GM12874 (cell line): ENCODE results near the gene LFNG.

Experiments used
- TF ChIP-seq, protein P1 (sequence below): IDR thresholded peaks from 2 replicates; pipeline ENCODE4 v1.5.1; 2011; ENCODE audit warnings: low read depth, mild to moderate bottlenecking, control low read depth, low read length, moderate library complexity; ENCODE audit not compliant: insufficient read depth

LFNG gene

DNA sequence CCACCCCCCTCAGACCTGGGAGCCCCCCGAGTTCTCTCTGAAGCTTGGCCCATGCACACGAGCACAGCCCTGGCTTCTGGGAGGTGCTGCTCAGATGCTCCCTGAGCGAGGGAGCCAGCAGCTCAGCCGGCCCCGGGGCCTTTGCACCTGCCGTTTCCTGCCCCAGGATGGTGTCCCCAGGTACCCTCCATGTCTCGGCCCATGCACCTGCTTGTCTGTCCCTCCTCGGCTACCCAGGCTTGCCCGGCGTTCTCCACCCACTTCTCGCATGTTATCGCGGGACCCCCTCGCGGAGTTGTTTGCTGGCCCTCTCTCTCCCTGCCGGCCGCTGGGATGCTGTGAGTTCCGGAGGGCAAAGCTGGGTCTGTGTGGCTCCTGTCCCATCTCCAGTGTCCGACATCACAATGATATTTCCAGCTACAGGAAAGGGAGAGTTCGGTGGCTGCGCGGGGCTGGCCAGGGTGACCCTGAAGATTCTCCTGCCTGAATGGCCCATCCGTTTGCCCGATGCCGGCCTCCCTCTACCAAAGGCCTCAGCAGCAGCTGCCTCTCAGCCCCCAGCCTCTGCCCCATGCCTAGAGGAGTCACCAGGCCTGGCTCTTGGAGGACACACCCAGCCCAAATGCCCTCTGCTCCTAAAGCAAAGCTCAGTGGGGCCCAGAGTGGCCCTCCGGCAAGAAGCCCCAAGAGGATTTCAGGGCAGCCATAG, 12.2 kb upstream of the LFNG start:
- TF ChIP-seq, protein P1, sequence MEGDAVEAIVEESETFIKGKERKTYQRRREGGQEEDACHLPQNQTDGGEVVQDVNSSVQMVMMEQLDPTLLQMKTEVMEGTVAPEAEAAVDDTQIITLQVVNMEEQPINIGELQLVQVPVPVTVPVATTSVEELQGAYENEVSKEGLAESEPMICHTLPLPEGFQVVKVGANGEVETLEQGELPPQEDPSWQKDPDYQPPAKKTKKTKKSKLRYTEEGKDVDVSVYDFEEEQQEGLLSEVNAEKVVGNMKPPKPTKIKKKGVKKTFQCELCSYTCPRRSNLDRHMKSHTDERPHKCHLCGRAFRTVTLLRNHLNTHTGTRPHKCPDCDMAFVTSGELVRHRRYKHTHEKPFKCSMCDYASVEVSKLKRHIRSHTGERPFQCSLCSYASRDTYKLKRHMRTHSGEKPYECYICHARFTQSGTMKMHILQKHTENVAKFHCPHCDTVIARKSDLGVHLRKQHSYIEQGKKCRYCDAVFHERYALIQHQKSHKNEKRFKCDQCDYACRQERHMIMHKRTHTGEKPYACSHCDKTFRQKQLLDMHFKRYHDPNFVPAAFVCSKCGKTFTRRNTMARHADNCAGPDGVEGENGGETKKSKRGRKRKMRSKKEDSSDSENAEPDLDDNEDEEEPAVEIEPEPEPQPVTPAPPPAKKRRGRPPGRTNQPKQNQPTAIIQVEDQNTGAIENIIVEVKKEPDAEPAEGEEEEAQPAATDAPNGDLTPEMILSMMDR, result no peak

DNA sequence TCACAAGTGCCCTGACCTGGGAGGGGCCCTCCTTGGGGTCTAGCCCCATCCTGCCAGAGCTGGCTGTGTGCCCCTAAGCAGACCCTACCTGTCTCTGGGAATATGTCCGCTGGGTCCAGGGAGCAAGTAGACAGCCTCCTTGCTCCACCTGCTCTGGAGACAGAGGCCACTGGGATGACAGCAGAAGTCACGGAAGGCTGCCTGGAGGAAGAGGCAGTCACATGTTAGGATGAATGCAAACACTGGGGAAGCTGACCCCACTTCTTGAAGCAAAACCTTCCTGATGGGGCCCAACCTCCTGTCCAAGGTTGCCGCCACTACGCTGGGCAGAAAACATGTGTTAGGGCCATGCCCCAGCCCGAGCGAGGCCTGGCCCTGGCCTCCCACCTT, 11.7 kb upstream of the LFNG start:
- TF ChIP-seq, protein P1, result no peak

DNA sequence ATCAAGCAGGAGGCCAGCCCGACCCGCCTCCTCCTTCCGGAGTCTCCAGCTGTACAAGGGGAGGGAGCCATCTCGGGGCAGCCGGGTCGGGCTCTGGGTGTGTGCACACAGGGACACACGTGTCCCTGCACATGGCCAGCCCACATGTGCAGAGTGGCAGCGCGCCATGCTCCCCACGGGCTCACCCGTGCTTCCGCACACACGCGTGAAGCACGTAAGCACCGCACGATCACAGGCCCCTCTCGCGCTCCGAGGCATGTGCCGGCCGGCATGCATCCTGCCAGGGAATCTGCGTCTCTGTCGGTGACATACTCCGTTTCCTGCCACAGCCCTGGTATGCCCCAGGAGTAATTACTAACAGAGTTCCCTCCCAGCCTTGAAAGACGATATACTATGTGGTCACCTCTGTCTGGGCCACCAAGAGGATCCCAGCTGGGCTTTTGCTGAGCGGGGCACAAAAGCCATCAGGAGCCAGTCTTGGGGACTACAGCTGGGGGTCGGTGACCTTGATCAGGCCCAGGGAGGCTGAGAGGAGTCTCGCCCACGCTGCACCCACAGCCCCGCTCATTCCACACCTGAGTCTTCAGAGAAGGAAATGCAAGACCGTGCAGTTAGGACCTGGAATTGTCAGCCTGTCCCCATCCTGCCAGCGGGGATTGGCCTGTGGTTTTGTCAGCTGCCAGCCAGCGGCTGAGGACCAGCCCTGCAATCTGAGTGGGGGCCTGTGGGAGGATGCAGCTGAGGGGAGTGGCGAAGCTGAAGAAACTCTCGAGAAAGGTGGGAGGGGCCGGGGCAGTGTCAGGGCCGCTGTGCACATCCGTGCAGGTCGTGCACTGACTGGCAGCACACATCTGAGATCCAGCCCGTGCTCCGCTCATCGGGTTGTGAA, 11.0 kb upstream of the LFNG start:
- TF ChIP-seq, protein P1, result no peak

DNA sequence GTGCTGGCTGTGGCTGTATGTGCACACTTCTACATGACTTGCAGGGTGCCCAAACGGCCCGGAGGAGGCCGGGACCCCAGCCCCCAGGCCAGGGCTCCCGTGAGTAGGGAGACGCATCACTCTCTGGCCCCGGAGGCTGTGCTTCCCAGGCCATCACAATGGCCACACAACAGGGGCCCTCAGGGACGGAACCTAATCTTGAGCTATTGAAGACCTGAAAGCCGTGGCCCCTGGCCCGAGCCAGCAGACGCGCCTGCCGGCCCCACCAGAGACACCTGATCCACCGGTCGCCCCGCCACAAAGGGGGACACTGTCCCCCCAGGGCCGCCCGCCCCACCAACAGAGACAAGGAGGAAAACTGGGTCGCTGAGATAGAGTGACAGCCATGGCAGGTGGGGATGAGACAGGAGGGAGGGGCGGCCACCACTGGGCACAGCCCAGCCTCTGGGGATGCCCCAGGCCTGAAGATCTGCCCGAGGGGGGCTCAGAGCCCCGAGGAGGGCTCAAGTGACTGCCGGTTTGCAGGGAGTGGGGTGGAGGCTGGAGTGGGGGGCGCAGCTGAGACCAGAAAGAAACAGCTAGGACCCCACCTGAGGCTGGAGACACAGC, 10.2 kb upstream of the LFNG start:
- TF ChIP-seq, protein P1, result no peak

DNA sequence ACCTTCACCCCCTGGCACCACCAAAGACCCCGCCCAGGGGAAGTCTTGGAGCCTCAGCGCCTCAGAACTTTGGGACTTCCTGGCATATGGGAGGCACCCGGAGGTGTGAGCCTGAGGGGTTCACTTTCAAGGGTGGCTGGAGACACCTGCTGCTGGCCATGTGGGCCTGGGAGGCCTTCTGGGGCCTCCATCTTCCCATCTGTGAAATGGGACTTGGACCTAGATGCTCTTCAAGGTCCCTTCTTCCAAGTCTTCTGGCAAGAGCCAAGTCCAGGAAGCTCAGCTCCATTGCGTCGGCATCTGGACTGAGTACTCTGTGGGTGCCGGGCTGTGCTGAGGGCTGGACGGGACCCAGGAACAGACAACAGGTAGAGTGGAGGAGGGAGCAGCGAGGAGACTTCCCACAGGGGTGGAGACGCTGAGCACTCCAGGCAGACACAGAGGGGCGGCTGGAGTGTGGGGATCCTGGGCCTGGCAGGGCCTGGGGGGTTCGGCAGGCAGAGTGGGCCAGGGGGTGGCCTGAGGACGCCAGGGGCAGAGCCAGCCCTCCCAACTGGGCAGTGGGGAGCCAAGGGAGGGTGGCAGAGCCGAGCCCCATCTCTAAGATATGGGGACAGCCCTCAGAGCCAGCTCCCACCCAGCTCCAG, 9.3 kb upstream of the LFNG start:
- TF ChIP-seq, protein P1, result no peak

DNA sequence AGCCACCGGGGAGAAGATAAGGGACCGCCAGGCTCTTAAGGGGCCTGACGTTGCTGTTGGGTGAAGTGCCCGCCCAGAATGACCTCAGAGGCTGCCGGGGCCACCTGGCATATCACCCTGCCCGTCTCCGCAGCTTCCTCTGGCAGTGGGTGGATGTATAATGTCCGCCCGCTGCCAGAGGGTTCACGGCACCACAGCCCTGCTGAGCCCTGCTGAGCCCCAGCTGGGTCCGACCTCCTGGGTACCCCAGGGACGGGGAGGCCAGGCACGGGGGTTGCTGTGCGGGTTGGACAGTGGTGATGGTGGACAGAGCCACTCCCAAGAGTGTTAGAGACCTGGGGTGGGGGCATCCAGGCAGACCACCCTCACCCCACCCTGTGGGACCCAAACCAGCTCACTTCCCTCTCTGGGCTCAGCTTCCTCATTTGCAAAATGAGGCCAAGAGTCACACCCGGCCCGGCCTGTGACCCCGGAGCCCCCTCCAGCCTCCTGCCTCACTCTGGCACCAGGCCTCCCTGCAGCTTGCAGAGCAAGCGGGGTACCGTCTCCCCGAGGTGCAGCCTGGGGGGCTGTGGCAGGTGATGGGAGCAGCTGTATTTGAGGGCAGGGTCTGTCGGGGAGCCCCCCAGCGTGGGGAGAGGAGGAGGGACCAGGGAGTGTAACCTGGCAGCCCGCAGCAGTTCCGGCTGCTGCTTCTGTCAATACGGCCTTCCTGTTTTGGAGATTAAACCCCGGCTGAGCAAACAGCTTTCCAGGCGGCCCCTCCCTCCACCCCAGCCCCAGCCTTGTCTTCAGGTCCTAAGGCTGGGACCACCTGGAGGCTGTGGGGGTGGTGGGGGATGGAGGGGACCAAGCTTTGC, 8.4 kb upstream of the LFNG start:
- TF ChIP-seq, protein P1, result no peak
